GM12865 (cell line): ENCODE results near the gene HSD11B1.

Experiments
- DNase-seq: peaks from one replicate; pipeline ENCODE4 v3.0.0; 2010; ENCODE audit warnings: low read depth
- H3K4me3 ChIP-seq: 2 replicates; pipeline ENCODE4 v1.5.1; 2011; ENCODE audit warnings: mild to moderate bottlenecking, low read depth, low read length, control low read depth
- CTCF ChIP-seq: IDR thresholded peaks from 2 replicates; pipeline ENCODE4 v1.5.1; 2011; ENCODE audit warnings: low read length, control low read depth, low read depth, inconsistent platforms; ENCODE audit not compliant: insufficient read depth; ENCODE audit errors: missing control alignments

HSD11B1 gene

GRCh38 chr1:209675565-209676154, 29.0 kb upstream of the HSD11B1 start:
- H3K4me3 ChIP-seq: no peak overlapping the region
- TF ChIP-seq CTCF: no peak
- DNase-seq: no peak

- no peak for TF ChIP-seq CTCF
- H3K4me3 ChIP-seq: no peak overlapping the region
- DNase-seq: no peak
Measured at GRCh38 chr1:209678981-209679539, 25.6 kb upstream of the HSD11B1 start.

GRCh38 chr1:209685821-209686220, 18.8 kb upstream of the HSD11B1 start:
- no peak overlapping the region for H3K4me3 ChIP-seq
- peak; percentile 55 for DNase-seq
- TF ChIP-seq CTCF: no peak

- no peak for DNase-seq
- TF ChIP-seq CTCF: no peak
- no peak overlapping the region for H3K4me3 ChIP-seq
Measured at GRCh38 chr1:209686322-209686721, 18.3 kb upstream of the HSD11B1 start.

- no peak overlapping the region for H3K4me3 ChIP-seq
- no peak for TF ChIP-seq CTCF
- no peak for DNase-seq
Measured at GRCh38 chr1:209688746-209689234, 15.9 kb upstream of the HSD11B1 start.

- H3K4me3 ChIP-seq: no peak overlapping the region
- DNase-seq: no peak
- TF ChIP-seq CTCF: no peak
Measured at GRCh38 chr1:209689477-209689876, 15.2 kb upstream of the HSD11B1 start.

- no peak for DNase-seq
- TF ChIP-seq CTCF: no peak
- H3K4me3 ChIP-seq: no peak overlapping the region
Measured at GRCh38 chr1:209691237-209691636, 13.4 kb upstream of the HSD11B1 start.
